GM12878 (cell line): ENCODE data around the gene ZNF467. TPM values are rescaled to one million over a fixed set of nuclear protein-coding genes. Genes with fewer than 3 reads are reported as not detected.

Experiments
- ATAC-seq: fragments of 200-7000 bp; cut with Tn5 transposase; 3 replicates; pipeline ENCODE4 v1.9.1; 2020; ENCODE audit warnings: mild to moderate bottlenecking, moderate library complexity
- BruUV-seq: library from RNA; stranded (reverse); fragments of 400-500 nt; replicated peaks from 2 replicates; lab custom pipeline; 2021; lab: Mats Ljungman, UMichigan
- CTCF ChIA-PET: fragments of 300-600 bp; sonication (Branson Sonifier 250); formaldehyde crosslinking; extraction: SDS; loops from one replicate; lab custom pipeline; 2021; ENCODE audit warnings: inconsistent platforms; lab: Yijun Ruan, JAX
- POLR2A ChIA-PET: fragments of 350-600 bp; formaldehyde crosslinking; extraction: SDS; loops from one replicate; lab custom pipeline; 2021; ENCODE audit warnings: inconsistent platforms; lab: Charles Lee
- RAD21 ChIA-PET: fragments of 300-600 bp; sonication (Branson Sonifier 250); formaldehyde crosslinking; loops from one replicate; lab custom pipeline; 2023; ENCODE audit warnings: antibody characterized with exemption; ENCODE audit not compliant: unreplicated experiment; lab: Charles Lee
- SMC1A ChIA-PET: fragments of 300-600 bp; sonication (Branson Sonifier 250); formaldehyde crosslinking; loops from one replicate; lab custom pipeline; 2023; ENCODE audit not compliant: unreplicated experiment, uncharacterized antibody; lab: Charles Lee
- DNase-seq: peaks from one replicate; pipeline ENCODE4 v3.0.0-alpha.2; 2011; ENCODE audit warnings: low read depth, low spot score
- FAIRE-seq: peaks from 3 replicates; lab custom pipeline; 2011; peaks lifted over from hg19 to GRCh38; lab: Jason Lieb, UNC
- H2AFZ ChIP-seq: 2 replicates; pipeline ENCODE4 v1.6.0; 2011; ENCODE audit warnings: low read depth, low read length, control low read depth; ENCODE audit not compliant: control insufficient read depth
- H3K27ac ChIP-seq: 2 replicates; pipeline ENCODE4 v1.5.1; 2011; ENCODE audit warnings: control low read depth; ENCODE audit not compliant: control insufficient read depth, insufficient read depth
- H3K27me3 ChIP-seq, 2 experiments: replicated peaks in 1 of 2; 2 replicates each; pipeline versions ENCODE4 v1.6.0 to v1.6.1; 2011; ENCODE audit warnings: low read length in 1 of 2; ENCODE audit not compliant: control insufficient read depth in 2 of 2, insufficient read depth in 2 of 2
- H3K36me3 ChIP-seq, 2 experiments: 2 replicates each; pipeline ENCODE4 v1.5.1; 2011; ENCODE audit warnings: low read length in 1 of 2; ENCODE audit not compliant: control insufficient read depth in 2 of 2, insufficient read depth in 2 of 2
- H3K4me1 ChIP-seq: 2 replicates; pipeline ENCODE4 v1.6.1; 2011; ENCODE audit warnings: mild to moderate bottlenecking, low read length, moderate library complexity, mixed read lengths; ENCODE audit not compliant: control insufficient read depth, insufficient read depth
- H3K4me2 ChIP-seq: 2 replicates; pipeline ENCODE4 v1.6.0; 2011; ENCODE audit warnings: control low read depth; ENCODE audit not compliant: control insufficient read depth, insufficient read depth
- H3K4me3 ChIP-seq: fragments of 200-600 bp; sonication (generic); 2 replicates; pipeline ENCODE4 v1.5.1; 2016
- H3K79me2 ChIP-seq: 2 replicates; pipeline ENCODE4 v1.6.0; 2011; ENCODE audit warnings: low read length; ENCODE audit not compliant: control insufficient read depth, insufficient read depth
- H3K9ac ChIP-seq: 2 replicates; pipeline ENCODE4 v1.8.0; 2011; ENCODE audit warnings: low read length, control low read depth, mixed read lengths; ENCODE audit not compliant: control insufficient read depth, insufficient read depth
- H3K9me3 ChIP-seq: replicated peaks from 3 replicates; pipeline ENCODE4 v1.5.1; 2011; ENCODE audit warnings: mild to moderate bottlenecking, low read length; ENCODE audit not compliant: control insufficient read depth, insufficient read depth
- H4K20me1 ChIP-seq: 2 replicates; pipeline ENCODE4 v1.6.0; 2011; ENCODE audit not compliant: control insufficient read depth, insufficient read depth
- ESRRA ChIP-seq: IDR thresholded peaks from 2 replicates; pipeline ENCODE4 v1.6.1; 2012; ENCODE audit warnings: mild to moderate bottlenecking, low read length, improper control_type of control experiment
- EZH2 ChIP-seq: IDR thresholded peaks from 2 replicates; pipeline ENCODE4 v1.6.1; 2012; ENCODE audit warnings: low read depth, mild to moderate bottlenecking, control low read depth, inconsistent platforms, low read length, borderline replicate concordance; ENCODE audit not compliant: control insufficient read depth
- FOXK2 ChIP-seq: fragments of 450-650 bp; IDR thresholded peaks from 2 replicates; pipeline ENCODE4 v1.6.1; 2017; ENCODE audit warnings: mild to moderate bottlenecking, moderate library complexity
- HDAC6 ChIP-seq: fragments of 200-600 bp; sonication (generic); IDR thresholded peaks from one replicate; pipeline ENCODE4 v1.8.0; 2017; ENCODE audit warnings: antibody characterized with exemption; ENCODE audit not compliant: unreplicated experiment
- IKZF1 ChIP-seq: fragments of 450-650 bp; conservative IDR thresholded peaks from 2 replicates; pipeline ENCODE4 v1.6.1; 2017; ENCODE audit warnings: antibody characterized with exemption, mild to moderate bottlenecking
- MLLT1 ChIP-seq: fragments of 450-650 bp; IDR thresholded peaks from 2 replicates; pipeline ENCODE4 v1.6.1; 2016; ENCODE audit warnings: mild to moderate bottlenecking
- MYC ChIP-seq: IDR thresholded peaks from 2 replicates; pipeline ENCODE4 v1.6.1; 2011; ENCODE audit warnings: mild to moderate bottlenecking, low read length, moderate library complexity, inconsistent platforms; ENCODE audit not compliant: insufficient read depth, insufficient replicate concordance, insufficient read length, severe bottlenecking
- PAX8 ChIP-seq: fragments of 450-650 bp; IDR thresholded peaks from 2 replicates; pipeline ENCODE4 v1.6.1; 2017; ENCODE audit warnings: mild to moderate bottlenecking, moderate library complexity
- PML ChIP-seq: IDR thresholded peaks from 2 replicates; pipeline ENCODE4 v1.6.1; 2012; ENCODE audit warnings: low read length, inconsistent platforms
- SIX5 ChIP-seq: IDR thresholded peaks from 2 replicates; pipeline ENCODE4 v1.6.1; 2011; ENCODE audit warnings: mild to moderate bottlenecking, low read depth, low read length, moderate library complexity; ENCODE audit not compliant: severe bottlenecking
- USF1 ChIP-seq: IDR thresholded peaks from 2 replicates; pipeline ENCODE4 v1.6.1; 2011; ENCODE audit warnings: borderline replicate concordance, low read depth, mild to moderate bottlenecking, moderate library complexity, mixed read lengths, low read length; ENCODE audit not compliant: insufficient read depth; ENCODE audit errors: extremely low read length
- YY1 ChIP-seq: IDR thresholded peaks from 2 replicates; pipeline ENCODE4 v1.6.1; 2011; ENCODE audit warnings: low read depth, mild to moderate bottlenecking, low read length
- ZBED1 ChIP-seq: IDR thresholded peaks from 2 replicates; pipeline ENCODE4 v1.6.1; 2016; ENCODE audit warnings: borderline replicate concordance
- WGBS: methylation state at CpG from one replicate; pipeline ENCODE4 v1.1.6; 2016; ENCODE audit warnings: low lambda C conversion rate; ENCODE audit not compliant: insufficient replicate concordance, insufficient coverage; ENCODE audit errors: missing lambda C conversion rate; 5-methylcytosine and 5-hydroxymethylcytosine counted together
- in situ Hi-C: fragments of 300-500 bp; cut with MboI; formaldehyde crosslinking; loops from 9 replicates; pipeline ENCODE4 v1.14.3; 2018; ENCODE audit warnings: mixed read lengths
- intact Hi-C: fragments of 100-400 bp; cut with micrococcal nuclease; formaldehyde crosslinking; loops from one replicate; pipeline ENCODE4 v1.14.2; 2022; ENCODE audit not compliant: unreplicated experiment
- polyA plus RNA-seq, 11 experiments: library from polyadenylated mRNA; depleted of rRNA in 4 of 11; unstranded in 6 of 11; stranded (reverse) in 5 of 11; fragments of >200 nt; fragmentation: Nextera tagmentation in 4 of 11; fragmentation: Illumina TruSeq in 1 of 11; extraction: Ambion mirVana in 4 of 11; extraction: Trizol in 1 of 11; gene quantifications; 1 replicate in 1 of 11; 2 replicates in 10 of 11; pipeline versions ENCODE4 v1.2.1 to v1.2.3, GENCODE V29; 2011 to 2016; ENCODE audit warnings: inconsistent platforms in 2 of 11, missing spikeins in 2 of 11, low read depth in 1 of 11
- total RNA-seq, 4 experiments: library from RNA; depleted of rRNA in 3 of 4; stranded (reverse); fragments of >200 nt in 3 of 4; fragmentation: Illumina TruSeq in 1 of 4; extraction: Trizol in 1 of 4; gene quantifications; 2 replicates each; pipeline versions ENCODE4 v1.2.1 to v1.2.3, GENCODE V29; 2013 to 2021
- TF ChIP-seq, protein P1 (sequence below): IDR thresholded peaks from 2 replicates; pipeline ENCODE4 v1.6.1; 2011; ENCODE audit warnings: low read depth, low read length, improper control_type of control experiment, borderline replicate concordance

ZNF467 gene
- total and polyA plus RNA-seq, 10 of the 15 experiments (the other 5 are each of a cell fraction or from before 2014, with no cell fraction given), result not detected

DNA sequence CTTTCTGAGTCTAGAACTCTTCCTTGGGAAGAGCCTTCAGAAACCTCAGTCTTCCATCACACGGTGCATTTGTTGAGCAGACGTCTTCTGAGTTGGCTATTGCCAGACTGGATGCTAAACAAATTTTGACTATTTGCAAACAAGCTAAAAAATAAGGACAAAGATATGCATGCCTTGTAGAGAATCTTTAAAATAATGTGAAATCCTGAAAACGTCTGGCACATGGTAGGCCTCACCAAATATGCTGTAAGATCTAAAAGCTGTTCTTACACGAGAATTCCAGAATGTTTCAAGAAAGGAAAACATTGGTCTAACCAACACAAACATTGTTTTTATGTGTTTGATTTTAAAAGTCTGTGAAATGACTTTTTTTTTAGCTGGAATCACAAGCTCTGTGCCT is 11.3 kb downstream of the ZNF467 start:
- H3K27me3 ChIP-seq, result no peaks in the 10 kb centered on the region
- intact Hi-C loops (no loop called here), in situ Hi-C loops (no loop called here)
- 23% methylated on average over 4 of the region's 4 CpGs for WGBS
- no peak overlapping the region for H3K9ac ChIP-seq
- DNase-seq (no peak), FAIRE-seq (no peak), ATAC-seq (no peak)
- H2AFZ ChIP-seq, result no peak overlapping the region
- no peaks in the 10 kb centered on the region for H3K79me2 ChIP-seq
- no peaks in the 10 kb centered on the region for H3K9me3 ChIP-seq
- TF ChIP-seq ESRRA (no peak), FOXK2 (no peak), PML (no peak)
- TF ChIP-seq, protein P1, sequence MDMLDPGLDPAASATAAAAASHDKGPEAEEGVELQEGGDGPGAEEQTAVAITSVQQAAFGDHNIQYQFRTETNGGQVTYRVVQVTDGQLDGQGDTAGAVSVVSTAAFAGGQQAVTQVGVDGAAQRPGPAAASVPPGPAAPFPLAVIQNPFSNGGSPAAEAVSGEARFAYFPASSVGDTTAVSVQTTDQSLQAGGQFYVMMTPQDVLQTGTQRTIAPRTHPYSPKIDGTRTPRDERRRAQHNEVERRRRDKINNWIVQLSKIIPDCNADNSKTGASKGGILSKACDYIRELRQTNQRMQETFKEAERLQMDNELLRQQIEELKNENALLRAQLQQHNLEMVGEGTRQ, result no peak
- no peaks in the 10 kb centered on the region for H4K20me1 ChIP-seq
- ChIA-PET RAD21 (interaction anchor here (0.8 kb wide), 1 partner anchor 78 kb away, joined by 3 read pairs; no protein-coding TSS in a partner anchor), CTCF (interaction anchor here (1.0 to 1.3 kb wide), 3 partner anchors 13 to 100 kb away, joined by 3 to 4 read pairs (median 3); no protein-coding TSS in a partner anchor), POLR2A (no interaction called here), SMC1A (no interaction called here)
- H3K4me3 ChIP-seq, result no peak overlapping the region
- H3K36me3 ChIP-seq, result no peaks in the 10 kb centered on the region
- no TSS peak for BruUV-seq
- H3K27ac ChIP-seq, result no peak overlapping the region
- no peak overlapping the region for H3K4me2 ChIP-seq
- no peaks in the 10 kb centered on the region for H3K4me1 ChIP-seq

DNA sequence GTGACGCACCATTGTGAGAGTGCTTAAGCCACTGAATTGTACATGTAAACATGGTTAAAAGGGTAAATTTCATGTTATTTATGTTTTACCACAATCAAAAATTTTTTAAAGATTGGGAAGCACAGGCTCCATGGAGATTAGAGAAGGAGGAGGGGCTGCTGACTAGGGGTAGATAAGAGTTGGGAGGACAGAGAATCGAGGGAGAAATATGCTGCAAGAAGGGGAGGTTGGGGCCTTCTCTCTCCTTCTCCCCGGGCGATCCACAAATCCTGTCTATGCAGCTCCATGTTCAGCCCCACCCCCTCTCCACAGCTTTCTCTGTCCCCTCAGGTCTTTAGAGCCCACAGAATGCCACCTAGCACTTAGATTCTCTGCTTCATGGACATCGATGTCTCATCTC is 12.1 kb downstream of the ZNF467 start:
- intact Hi-C loops, result no loop called here
- no TSS peak for BruUV-seq
- in situ Hi-C loops, result no loop called here
- ChIA-PET POLR2A (no interaction called here), RAD21 (no interaction called here), CTCF (interaction anchor here (1.0 to 1.3 kb wide), 3 partner anchors 19 to 98 kb away, joined by 3 to 4 read pairs (median 4); no protein-coding TSS in a partner anchor), SMC1A (no interaction called here)
- H3K4me1 ChIP-seq, result no peaks in the 10 kb centered on the region
- no peak overlapping the region for H3K4me2 ChIP-seq
- ATAC-seq, result no peak
- no peak overlapping the region for H3K27ac ChIP-seq
- H3K79me2 ChIP-seq, result no peaks in the 10 kb centered on the region
- H3K9me3 ChIP-seq, result no peaks in the 10 kb centered on the region
- 24% methylated on average over 3 of the region's 5 CpGs for WGBS
- H3K9ac ChIP-seq, result no peak overlapping the region
- no peak overlapping the region for H2AFZ ChIP-seq
- H3K4me3 ChIP-seq, result no peak overlapping the region
- no peaks in the 10 kb centered on the region for H3K36me3 ChIP-seq
- no peak for FAIRE-seq
- no peaks in the 10 kb centered on the region for H4K20me1 ChIP-seq
- no peaks in the 10 kb centered on the region for H3K27me3 ChIP-seq
- no peak for DNase-seq
- no peak for TF ChIP-seq ZBED1
- no peak for TF ChIP-seq MLLT1
- no peak for TF ChIP-seq HDAC6
- no peak for TF ChIP-seq SIX5
- TF ChIP-seq YY1, result no peak
- TF ChIP-seq IKZF1, result no peak
- TF ChIP-seq USF1, result no peak
- no peak for TF ChIP-seq EZH2
- TF ChIP-seq PAX8, result no peak
- no peak for TF ChIP-seq MYC
